Psoas muscle (tissue), 8 donors: ENCODE data around the gene FSD1. TPM values are rescaled to one million over a fixed set of nuclear protein-coding genes. Genes with fewer than 3 reads are reported as not detected.

ENCODE experiments used
- ATAC-seq, 4 donors: fragments of 200-7000 bp; cut with Tn5 transposase; one replicate each; pipeline ENCODE4 v1.9.1; 2020; ENCODE audit warnings: moderate library complexity in 3 of 4, mild to moderate bottlenecking in 2 of 4
- DNase-seq, 2 donors: peaks; one replicate each; pipeline ENCODE4 v3.0.0-alpha.2; 2020
- H3K27ac ChIP-seq: fragments of 200-600 bp; one replicate; pipeline ENCODE4 v1.8.0; 2022
- H3K27me3 ChIP-seq, 3 donors: fragments of 200-600 bp in 1 of 3; one replicate each; pipeline versions ENCODE4 v1.6.1 to v1.8.0; 2013 to 2022; ENCODE audit warnings: low read length in 2 of 3, mild to moderate bottlenecking in 2 of 3, moderate library complexity in 1 of 3; ENCODE audit not compliant: insufficient read depth in 3 of 3
- H3K36me3 ChIP-seq, 2 donors: fragments of 200-600 bp in 1 of 2; one replicate each; pipeline versions ENCODE4 v1.6.1 to v1.8.0; 2013 to 2022; ENCODE audit warnings: low read depth in 1 of 2, mild to moderate bottlenecking in 1 of 2, moderate library complexity in 1 of 2; ENCODE audit not compliant: insufficient read depth in 1 of 2
- H3K4me1 ChIP-seq: fragments of 200-600 bp; one replicate; pipeline ENCODE4 v1.8.0; 2022
- H3K4me3 ChIP-seq: fragments of 200-600 bp; one replicate; pipeline ENCODE4 v1.8.0; 2022; ENCODE audit warnings: mild to moderate bottlenecking
- H3K9me3 ChIP-seq: fragments of 200-600 bp; one replicate; pipeline ENCODE4 v1.8.0; 2022
- CTCF ChIP-seq: fragments of 200-600 bp; IDR thresholded peaks from one replicate; pipeline ENCODE4 v1.8.0; 2022; ENCODE audit warnings: antibody characterized with exemption
- WGBS, 3 donors: extraction: QIAGEN DNeasy Blood & Tissue Kit; methylation state at CpG; one replicate each; pipeline versions ENCODE4 v1.1.6 to v1.1.7; 2013; 5-methylcytosine and 5-hydroxymethylcytosine counted together
- intact Hi-C, 2 donors: fragments of 100-400 bp; cut with DNase I; formaldehyde crosslinking; loops; one replicate each; pipeline versions ENCODE4 v1.11.0 to v1.14.2; 2022
- polyA plus RNA-seq, 3 donors: library from polyadenylated mRNA; stranded (reverse); fragments of 200-250 nt; gene quantifications; one replicate each; pipeline ENCODE4 v1.2.3, GENCODE V29; 2013
- total RNA-seq, 4 donors: library from RNA; stranded (reverse); fragmentation: NEBNext Ultra II Directional in 2 of 4; extraction: Animal tissue kit (Norgen Biotek cat#: 25700) in 2 of 4; gene quantifications; one replicate each; pipeline versions ENCODE4 v1.2.1 to v1.2.4, GENCODE V29; 2021 to 2023
- donor health status: healthy with polysubstance abuse.
- donor health status: DM: no; HTN: no; CAD: no; lungs with moderate emphysema.
- donor health status: Bipolar disorder and iron deficiency.
- donor health status: healthy.
- donor health status: DM: yes; HTN: yes; CAD: no.
- donor health status: DM: no; HTN: no; CAD: no.
- donor health status: DM: no; HTN: no; CAD: no.
- donor health status: DM: yes; HTN: yes; CAD: no.

The FSD1 gene
- total and polyA plus RNA-seq, 7 donors = 0.08 TPM; not detected in 6

GRCh38 chr19:4320419-4320818, 16.0 kb downstream of the FSD1 start:
- intact Hi-C loops = no loop called here
- Histone ChIP-seq H3K36me3 (no peaks in the 10 kb centered on the region), H3K4me1 (no peaks in the 10 kb centered on the region), H3K27me3 (no peaks in the 10 kb centered on the region), H3K9me3 (no peaks in the 10 kb centered on the region), H3K27ac (no peak overlapping the region), H3K4me3 (no peak overlapping the region)
- TF ChIP-seq CTCF = no peak
- WGBS, 3 donors = 90 to 96% (median 93%) methylated on average over 2 of the region's 2 CpGs
- no peak for DNase-seq
- ATAC-seq = no peak

GRCh38 chr19:4322942-4323665, 18.7 kb downstream of the FSD1 start:
- 68 to 78% (median 74%) methylated on average over 35 to 37 of the region's 37 CpGs for WGBS, 3 donors
- TF ChIP-seq CTCF = no peak
- Histone ChIP-seq H3K27me3 (peaks cover 0 to 20% (median 6%) of the 10 kb centered on the region in 3 donors), H3K36me3 (no peaks in the 10 kb centered on the region), H3K9me3 (no peaks in the 10 kb centered on the region), H3K27ac (no peak overlapping the region), H3K4me3 (no peak overlapping the region), H3K4me1 (no peaks in the 10 kb centered on the region)
- intact Hi-C loops = no loop called here
- peak in 1 of 2 donors; percentile 22 for DNase-seq
- no peak for ATAC-seq

GRCh38 chr19:4323692-4324091, 19.3 kb downstream of the FSD1 start:
- no peak for ATAC-seq
- no peak for DNase-seq
- Histone ChIP-seq H3K36me3 (no peaks in the 10 kb centered on the region), H3K27me3 (peaks cover 0 to 20% (median 7%) of the 10 kb centered on the region in 3 donors), H3K9me3 (no peaks in the 10 kb centered on the region), H3K4me1 (no peaks in the 10 kb centered on the region), H3K27ac (no peak overlapping the region), H3K4me3 (no peak overlapping the region)
- intact Hi-C loops = no loop called here
- TF ChIP-seq CTCF = no peak
- WGBS, 3 donors = 77 to 93% (median 88%) methylated on average over 9 of the region's 9 CpGs

- Histone ChIP-seq H3K4me1 (no peaks in the 10 kb centered on the region), H3K9me3 (no peaks in the 10 kb centered on the region), H3K27ac (no peak overlapping the region), H3K4me3 (no peak overlapping the region), H3K36me3 (no peaks in the 10 kb centered on the region), H3K27me3 (peaks cover 0 to 20% (median 9%) of the 10 kb centered on the region in 3 donors)
- 66 to 73% (median 68%) methylated on average over 12 of the region's 12 CpGs for WGBS, 3 donors
- no peak for TF ChIP-seq CTCF
- DNase-seq (no peak), ATAC-seq (no peak)
- intact Hi-C loops = no loop called here
These were observed 19.8 kb downstream of the FSD1 start for GRCh38 chr19:4324228-4324627.
